Measurements from ENCODE around the gene ELOVL5. TPM values are rescaled to one million over a fixed set of nuclear protein-coding genes. Genes with fewer than 3 reads are reported as not detected.

The ELOVL5 gene
- polyA plus RNA-seq, 1 of the 3 experiments (the other 2 are of a cell fraction) = 31.9 TPM

GRCh38 chr6:53363341-53364079, 14.8 kb upstream of the ELOVL5 start:
- Histone ChIP-seq H3K36me3 (replicated peaks in 1 of 2; ENCODE audit: control insufficient read depth in 1 of 2, insufficient read depth in 2 of 2, low read length in 1 of 2) (no peaks in the 10 kb centered on the region), H3K9ac (no peak overlapping the region), H3F3A (replicated peaks; ENCODE audit: insufficient read depth) (peaks cover 10% of the 10 kb centered on the region), H3K79me2 (ENCODE audit: insufficient read depth) (no peaks in the 10 kb centered on the region), H2AFZ (ENCODE audit: low read depth) (no peak overlapping the region), H3K4me3 (ENCODE audit: low read depth in 2 of 2, low read length in 1 of 2) (no peak overlapping the region), H3K27ac (ENCODE audit: low read depth in 2 of 2, low read length in 1 of 2) (no peak overlapping the region), H3K4me1 (ENCODE audit: control insufficient read depth in 1 of 2, insufficient read depth in 2 of 2, low read depth in 1 of 2, low read length in 1 of 2) (peaks cover 8 to 14% of the 10 kb centered on the region in 2 experiments; a peak in 3 of 4 replicates), H3K9me2 (no peaks in the 10 kb centered on the region), H3K27me3 (ENCODE audit: insufficient read depth) (no peaks in the 10 kb centered on the region), H4K20me1 (ENCODE audit: insufficient read depth) (no peaks in the 10 kb centered on the region), H3K4me2 (no peak overlapping the region), H3K9me3 (no peaks in the 10 kb centered on the region)
- no peak for DNase-seq
- 84% methylated on average over 4 of the region's 37 CpGs for WGBS (ENCODE audit: low lambda C conversion rate)
- CTCF ChIA-PET = interaction anchor here (0.9 kb wide), 1 partner anchor 121 kb away, joined by 3 read pairs; no protein-coding TSS in a partner anchor
- POLR2A ChIA-PET = interaction anchor here (0.6 kb wide), 1 partner anchor 17 kb away, joined by 3 read pairs; no protein-coding TSS in a partner anchor
- no peak for TF ChIP-seq TEAD4 (IDR thresholded peaks at IDR 0.05; ENCODE audit: borderline replicate concordance, insufficient read depth)
- no peak for TF ChIP-seq MAX (IDR thresholded peaks at IDR 0.05; ENCODE audit: low read depth)
- TF ChIP-seq GABPA (IDR thresholded peaks at IDR 0.05; ENCODE audit: low read depth) = no peak
- no peak for TF ChIP-seq PBX3 (IDR thresholded peaks at IDR 0.05)

- Histone ChIP-seq H3K36me3 (replicated peaks in 1 of 2; ENCODE audit: control insufficient read depth in 1 of 2, insufficient read depth in 2 of 2, low read length in 1 of 2) (no peaks in the 10 kb centered on the region), H3K4me3 (ENCODE audit: low read depth in 2 of 2, low read length in 1 of 2) (no peak overlapping the region), H3K9me2 (no peaks in the 10 kb centered on the region), H3K4me2 (no peak overlapping the region), H3K27ac (ENCODE audit: low read depth in 2 of 2, low read length in 1 of 2) (no peak overlapping the region), H3F3A (replicated peaks; ENCODE audit: insufficient read depth) (peaks cover 16% of the 10 kb centered on the region), H3K27me3 (ENCODE audit: insufficient read depth) (no peaks in the 10 kb centered on the region), H3K79me2 (ENCODE audit: insufficient read depth) (no peaks in the 10 kb centered on the region), H3K9me3 (no peaks in the 10 kb centered on the region), H3K9ac (no peak overlapping the region), H2AFZ (ENCODE audit: low read depth) (no peak overlapping the region), H4K20me1 (ENCODE audit: insufficient read depth) (no peaks in the 10 kb centered on the region), H3K4me1 (ENCODE audit: control insufficient read depth in 1 of 2, insufficient read depth in 2 of 2, low read depth in 1 of 2, low read length in 1 of 2) (peaks cover 9 to 16% of the 10 kb centered on the region in 2 experiments; a peak in 3 of 4 replicates)
- ChIA-PET CTCF (interaction anchor here (1.1 kb wide), 1 partner anchor 49 kb away, joined by 4 read pairs; no protein-coding TSS in a partner anchor), POLR2A (no interaction called here)
- no peak for TF ChIP-seq IRF3 (IDR thresholded peaks at IDR 0.05; ENCODE audit: low read depth, low read length)
- no peak for TF ChIP-seq ELF1 (IDR thresholded peaks at IDR 0.05)
- TF ChIP-seq TAF1 (IDR thresholded peaks at IDR 0.05; ENCODE audit: borderline replicate concordance, low read depth, low read length) = no peak
- TF ChIP-seq RXRA (IDR thresholded peaks at IDR 0.05; ENCODE audit: borderline replicate concordance, low read depth) = no peak
- TF ChIP-seq SIN3A (IDR thresholded peaks at IDR 0.05; ENCODE audit: borderline replicate concordance, low read depth, low read length) = no peak
- no peak for TF ChIP-seq FOXJ3 (CRISPR knock-in tag; IDR thresholded peaks at IDR 0.05)
- no peak for TF ChIP-seq MEF2A (IDR thresholded peaks at IDR 0.05; ENCODE audit: borderline replicate concordance, low read depth)
- no peak for TF ChIP-seq NFIC (IDR thresholded peaks at IDR 0.05; ENCODE audit: borderline replicate concordance)
- TF ChIP-seq RAD21 (IDR thresholded peaks at IDR 0.05; ENCODE audit: low read length) = no peak
- 73% methylated on average over 4 of the region's 4 CpGs for WGBS (ENCODE audit: low lambda C conversion rate)
- DNase-seq = no peak
These were observed 12.8 kb upstream of the ELOVL5 start for GRCh38 chr6:53361549-53362031.

All from SK-N-SH (cell line).